PC-3 (cell line): ENCODE results near the gene PITRM1.

Experiments
- CTCF ChIP-seq: fragments of 300-600 bp; sonication (generic); conservative IDR thresholded peaks from 2 replicates; pipeline ENCODE4 v1.5.1; 2017; ENCODE audit warnings: antibody characterized with exemption, low read depth, mild to moderate bottlenecking, low read length
- EZH2 ChIP-seq: fragments of 300-600 bp; sonication (generic); IDR thresholded peaks from one replicate; pipeline ENCODE4 v1.6.1; 2017; ENCODE audit warnings: antibody characterized with exemption, mild to moderate bottlenecking, low read length; ENCODE audit not compliant: unreplicated experiment
- EZH2phosphoT487 ChIP-seq: fragments of 300-600 bp; sonication (generic); IDR thresholded peaks from 2 replicates; pipeline ENCODE4 v1.6.1; 2018; ENCODE audit warnings: mild to moderate bottlenecking, antibody characterized with exemption, low read length, borderline replicate concordance

- TF ChIP-seq EZH2: no peak
- no peak for TF ChIP-seq CTCF
- no peak for TF ChIP-seq EZH2phosphoT487
These were observed 37.8 kb upstream of the PITRM1 start for GRCh38 chr10:3210251-3210877.
